GM21619 (cell line): ENCODE results near the gene MIOX.
A peak's percentile ranks its signal among the peaks of the same experiment; 100 is the strongest.

Experiments used
- ATAC-seq: cut with Tn5 transposase; IDR thresholded peaks from one replicate; pipeline ENCODE4 v1.9.1; 2021; ENCODE audit not compliant: unreplicated experiment

The MIOX gene

DNA sequence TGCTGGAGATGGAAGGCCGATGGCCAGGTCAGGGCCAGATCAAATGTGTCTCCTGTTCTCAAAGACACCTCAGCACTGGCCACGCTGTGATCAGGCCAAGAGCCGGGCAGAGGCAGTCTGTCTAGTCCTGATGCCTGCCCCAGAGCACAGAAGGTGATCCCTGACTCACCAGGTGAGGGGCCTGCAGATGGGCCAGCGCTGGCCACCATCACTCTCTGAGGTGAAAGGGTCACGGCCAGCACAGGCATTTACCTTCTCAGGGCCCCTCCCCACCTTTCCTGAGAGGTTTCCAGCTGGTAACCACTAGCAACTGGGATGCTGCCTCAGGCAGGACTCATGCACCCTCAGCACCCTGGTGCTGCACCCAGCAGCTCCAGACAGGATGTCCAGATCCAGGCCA lies 14.7 kb upstream of the MIOX start:
- no peak for ATAC-seq

DNA sequence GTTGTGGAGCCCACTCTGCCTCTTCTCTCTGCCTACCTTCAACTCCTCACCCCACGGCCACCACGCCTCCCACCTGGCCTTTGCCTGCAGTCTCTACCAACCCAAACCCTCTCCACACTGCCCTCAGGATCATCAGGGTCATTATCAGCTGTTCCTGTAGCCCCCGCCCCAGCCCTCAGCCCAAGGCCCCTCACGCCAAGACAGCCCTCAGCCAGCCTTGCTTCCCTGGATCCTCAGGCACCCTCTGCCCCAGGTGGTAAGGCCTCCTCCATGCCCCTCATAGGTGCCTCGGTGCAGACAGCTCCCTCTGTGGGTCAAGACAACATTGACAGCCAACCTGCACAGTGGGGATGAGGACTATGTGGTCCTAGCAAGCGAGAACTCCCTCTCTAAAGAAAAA lies 13.6 kb upstream of the MIOX start:
- no peak for ATAC-seq

DNA sequence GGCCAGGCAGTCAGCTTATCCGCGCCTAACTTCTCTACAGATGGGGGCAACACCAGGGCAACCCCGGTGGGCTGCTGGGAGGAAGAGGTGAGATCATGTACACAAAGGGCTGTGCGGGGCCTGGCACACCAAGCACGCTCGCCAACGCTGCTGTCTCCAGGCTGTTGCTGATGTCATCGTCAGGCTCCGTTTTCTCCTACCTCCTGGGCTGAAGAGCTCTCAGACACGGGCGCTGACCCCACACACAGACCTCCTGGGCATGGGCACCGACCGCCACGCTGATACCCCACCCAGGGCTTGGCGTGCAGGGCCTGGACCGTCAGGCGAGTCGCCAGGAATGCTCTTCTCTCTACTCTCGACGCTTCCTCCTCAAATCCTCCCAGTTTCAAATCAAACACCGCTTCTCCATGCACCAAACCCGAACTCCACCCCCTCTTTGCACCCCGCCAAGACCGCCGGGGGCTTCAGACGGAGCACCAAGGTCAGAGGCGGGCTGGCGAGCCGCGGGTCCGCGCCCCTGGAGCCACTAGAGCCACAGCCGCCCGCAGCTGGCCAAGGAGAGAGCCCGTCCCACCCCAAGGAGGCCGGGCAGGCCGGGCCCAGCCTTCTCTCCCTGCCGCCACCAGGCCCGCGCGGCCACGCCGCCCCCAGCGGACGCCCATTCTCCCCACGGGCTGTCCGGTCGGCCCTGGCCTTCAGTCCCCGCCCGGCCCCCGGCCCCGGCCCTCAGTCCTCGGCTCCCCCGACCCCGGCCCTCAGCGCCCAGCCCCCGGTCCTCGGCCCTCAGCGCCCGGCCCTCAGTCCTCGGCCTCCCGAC lies 12.6 kb upstream of the MIOX start:
- no peak for ATAC-seq

DNA sequence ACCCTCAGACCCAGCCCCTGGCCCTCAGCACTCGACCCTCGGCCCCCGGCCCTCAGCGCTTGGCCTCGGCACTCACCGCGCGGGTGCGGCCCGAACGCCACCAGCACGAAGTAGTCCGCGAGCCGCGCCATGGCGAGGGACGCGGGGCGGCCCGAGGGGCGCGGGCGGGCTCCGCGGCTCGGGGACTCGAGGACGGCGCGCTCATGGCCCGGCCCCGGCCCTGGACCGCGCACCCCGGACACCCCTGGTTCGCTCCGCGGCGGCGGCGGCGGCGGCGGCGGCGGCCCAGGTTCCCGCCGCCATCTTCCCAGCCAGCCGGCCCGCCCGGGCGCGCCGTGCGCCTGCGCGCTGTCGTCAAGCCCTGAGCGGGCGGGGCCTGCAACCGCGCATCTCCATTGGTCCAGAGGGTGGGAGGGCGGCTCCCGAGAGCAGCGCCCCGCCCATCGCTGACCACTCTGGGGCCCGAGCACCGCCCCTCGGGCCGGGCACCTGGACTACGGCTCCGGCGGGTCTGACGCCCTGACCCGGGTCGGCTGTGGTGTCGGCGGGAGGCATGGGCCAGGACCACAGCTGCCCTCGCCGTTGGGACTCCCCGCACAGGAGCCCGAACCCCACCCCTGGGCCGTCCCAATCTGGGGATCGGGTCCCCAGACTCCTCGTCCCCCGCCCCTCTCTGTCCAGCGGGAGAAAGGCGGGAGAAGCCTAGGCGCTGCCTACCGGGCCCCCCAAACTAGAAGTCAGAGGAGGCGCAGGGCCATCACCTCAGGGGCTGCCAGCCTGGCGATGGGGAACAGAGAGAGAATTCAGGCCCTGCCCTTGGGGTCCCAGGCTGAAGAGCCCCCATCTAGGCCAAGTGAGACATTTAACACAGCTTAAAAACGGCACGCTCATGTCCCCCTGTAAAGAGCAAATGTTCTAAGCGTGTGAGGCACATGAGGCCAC lies 11.7 kb upstream of the MIOX start, which contains the start of gene SBF1:
TSS of gene SBF1 (minus strand) at position 326 of the 942 bp plus-strand sequence. CDS start at position 131, 195 bp downstream.
- peak; percentile 63 for ATAC-seq

DNA sequence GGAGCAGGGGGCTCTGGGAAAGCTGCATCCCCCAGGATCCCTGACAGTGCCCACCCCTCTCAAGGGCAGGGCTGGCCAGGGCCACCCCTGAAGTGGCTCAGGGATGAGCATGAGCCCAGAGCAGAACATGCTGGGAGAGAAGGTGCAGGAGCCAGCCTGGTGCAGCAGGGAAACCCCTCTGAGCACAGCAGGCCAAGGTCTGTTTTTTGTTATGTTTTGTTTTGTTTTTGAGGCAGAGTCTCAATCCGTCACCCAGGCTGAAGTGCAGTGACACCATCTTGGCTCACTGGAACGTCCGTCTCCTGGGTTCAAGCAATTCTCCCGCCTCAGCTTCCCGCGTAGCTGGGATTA lies 11.0 kb upstream of the MIOX start:
- no peak for ATAC-seq

DNA sequence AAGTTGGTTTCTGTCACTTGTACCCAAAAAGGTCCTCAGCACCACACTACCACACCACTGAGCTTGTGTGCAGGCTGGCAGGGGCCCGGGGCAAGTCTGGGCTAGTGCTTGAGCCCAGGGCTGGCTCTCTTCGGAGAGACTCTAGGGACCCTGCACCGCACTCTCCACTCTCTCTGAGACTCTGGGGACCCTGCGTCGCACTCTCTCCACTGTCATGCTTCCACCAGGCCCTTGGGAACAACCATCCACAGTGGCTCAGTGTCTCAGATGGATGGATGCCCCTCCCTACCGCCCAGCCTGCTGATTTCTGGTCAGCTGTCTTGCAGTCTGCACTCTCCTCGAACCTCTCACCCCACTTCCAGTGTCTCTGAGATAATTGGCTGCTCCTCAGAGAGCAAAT lies 9.8 kb upstream of the MIOX start:
- no peak for ATAC-seq

DNA sequence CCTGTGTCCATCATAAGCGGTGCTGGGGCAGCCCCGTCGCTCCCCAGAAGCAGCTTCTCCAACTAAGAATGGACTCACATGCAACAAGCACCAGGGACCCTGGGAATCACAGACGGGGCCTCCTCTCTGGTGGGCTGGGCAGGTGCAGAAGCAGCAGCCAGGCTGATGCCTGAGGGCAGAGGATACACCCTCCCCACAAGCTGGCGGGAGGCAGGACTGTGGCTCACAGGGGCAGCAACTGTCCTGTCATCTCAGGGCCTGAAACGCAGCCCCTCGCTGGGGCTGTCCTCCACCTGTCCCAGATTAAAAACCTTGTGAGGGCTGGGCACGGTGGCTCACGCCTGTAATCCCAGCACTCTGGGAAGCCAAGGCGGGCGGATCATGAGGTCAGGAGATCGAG lies 8.7 kb upstream of the MIOX start:
- no peak for ATAC-seq

DNA sequence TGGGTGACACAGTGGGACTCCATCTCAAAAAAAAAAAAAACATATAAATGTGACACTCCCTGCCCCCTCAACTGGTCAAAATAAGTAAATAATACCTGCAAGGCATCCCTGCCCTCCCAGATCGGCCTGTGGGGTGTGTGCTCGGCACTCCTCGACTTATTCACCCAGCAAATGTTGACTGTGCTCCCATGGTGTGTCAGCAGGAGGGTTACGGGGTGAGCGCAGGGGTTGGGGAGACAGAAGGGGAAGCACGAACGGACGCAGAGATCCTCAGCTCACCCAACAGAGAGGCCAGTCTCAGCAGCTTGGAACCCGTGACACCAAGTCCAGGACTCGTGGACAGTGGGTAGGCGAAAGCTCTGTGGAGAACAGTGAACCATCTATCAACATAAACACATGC lies 6.9 kb upstream of the MIOX start:
- no peak for ATAC-seq

DNA sequence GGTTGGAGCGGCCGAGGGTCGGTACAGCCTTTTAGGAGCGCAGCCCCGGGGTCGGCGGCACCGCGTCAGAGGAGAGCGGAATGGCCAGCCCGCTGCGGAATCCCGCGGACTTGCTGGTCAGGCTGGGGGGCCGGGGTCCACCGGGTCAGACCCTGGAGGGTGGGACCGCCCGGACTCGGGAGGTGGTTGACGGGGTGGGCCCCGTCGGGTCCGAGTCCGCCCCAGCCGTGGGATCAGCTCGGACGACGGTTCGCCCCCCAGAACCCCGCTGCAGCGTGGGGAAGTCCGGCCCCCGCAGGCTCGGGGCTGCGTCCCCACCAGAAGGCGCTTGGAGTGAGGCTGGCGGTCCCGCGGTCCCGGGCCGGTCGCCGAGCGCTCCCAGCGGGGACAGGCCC lies 5.6 kb upstream of the MIOX start:
- no peak for ATAC-seq

DNA sequence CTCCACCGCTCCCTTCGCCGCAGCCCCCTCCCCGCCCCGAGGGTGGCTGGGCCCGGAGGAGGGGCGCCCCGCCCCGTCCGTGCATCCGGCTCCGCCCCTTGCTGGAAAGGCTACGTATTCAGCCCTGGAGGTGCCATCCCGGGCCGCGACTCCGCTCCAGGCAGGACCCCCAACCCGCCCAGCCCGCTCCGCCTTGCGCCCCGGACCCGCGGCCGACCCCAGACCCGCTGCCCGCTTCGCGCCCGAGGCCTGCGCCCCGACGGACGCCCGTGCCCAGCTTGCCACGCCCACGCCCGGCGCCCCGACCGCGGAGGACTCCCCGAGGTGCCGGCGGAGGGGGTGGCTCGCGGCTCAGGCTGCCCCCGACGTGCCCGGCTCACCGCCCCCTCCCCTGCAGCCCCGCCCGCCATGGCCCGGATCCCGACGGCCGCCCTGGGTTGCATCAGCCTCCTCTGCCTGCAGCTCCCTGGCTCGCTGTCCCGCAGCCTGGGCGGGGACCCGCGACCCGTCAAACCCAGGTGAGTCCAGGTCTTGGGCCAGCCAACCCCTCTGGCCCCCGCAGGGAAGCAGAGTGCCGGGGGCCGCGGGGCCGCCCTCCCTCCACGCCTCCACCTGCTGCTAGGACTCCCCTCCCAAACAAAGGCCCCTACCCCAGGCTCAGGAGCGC lies 5.1 kb upstream of the MIOX start, which contains the start of gene ADM2:
TSS of gene ADM2 (plus strand) at position 104 of the 667 bp plus-strand sequence. CDS start at position 409, 305 bp downstream.
- ATAC-seq, result no peak

DNA sequence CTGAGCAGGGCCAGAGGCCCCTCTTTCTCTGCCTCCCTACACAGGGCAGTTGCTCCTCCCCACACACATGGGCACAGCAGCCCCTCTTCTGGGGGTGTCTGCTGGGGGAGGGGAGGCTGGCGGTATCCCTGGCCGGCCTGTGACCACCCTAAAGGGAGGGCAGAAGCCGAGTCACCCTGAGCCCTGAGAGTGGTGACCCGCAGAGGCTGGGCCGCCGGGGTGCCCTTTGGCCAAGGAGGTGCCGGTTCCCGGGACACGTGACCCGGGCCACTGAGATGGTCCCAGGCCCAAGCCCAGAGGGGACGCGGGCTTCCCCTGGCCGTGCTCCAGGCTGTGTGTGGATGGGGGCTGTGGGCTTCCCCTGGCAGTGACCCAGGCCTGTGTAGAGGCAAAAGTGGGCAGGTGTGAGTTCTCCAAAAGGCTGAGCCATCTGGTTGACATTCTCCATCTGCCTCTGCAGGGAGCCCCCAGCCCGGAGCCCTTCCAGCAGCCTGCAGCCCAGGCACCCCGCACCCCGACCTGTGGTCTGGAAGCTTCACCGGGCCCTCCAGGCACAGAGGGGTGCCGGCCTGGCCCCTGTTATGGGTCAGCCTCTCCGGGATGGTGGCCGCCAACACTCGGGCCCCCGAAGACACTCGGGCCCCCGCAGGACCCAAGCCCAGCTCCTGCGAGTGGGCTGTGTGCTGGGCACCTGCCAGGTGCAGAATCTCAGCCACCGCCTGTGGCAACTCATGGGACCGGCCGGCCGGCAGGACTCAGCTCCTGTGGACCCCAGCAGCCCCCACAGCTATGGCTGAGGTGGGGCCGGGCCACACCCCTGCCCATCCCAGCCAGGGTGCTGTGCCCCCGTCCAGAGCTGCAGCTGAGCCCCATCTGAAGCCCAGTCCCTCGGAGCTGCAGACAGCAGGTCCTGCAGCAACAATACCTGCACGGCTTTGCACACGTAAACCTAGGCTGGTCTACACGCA lies 4.3 kb upstream of the MIOX start:
- no peak for ATAC-seq

DNA sequence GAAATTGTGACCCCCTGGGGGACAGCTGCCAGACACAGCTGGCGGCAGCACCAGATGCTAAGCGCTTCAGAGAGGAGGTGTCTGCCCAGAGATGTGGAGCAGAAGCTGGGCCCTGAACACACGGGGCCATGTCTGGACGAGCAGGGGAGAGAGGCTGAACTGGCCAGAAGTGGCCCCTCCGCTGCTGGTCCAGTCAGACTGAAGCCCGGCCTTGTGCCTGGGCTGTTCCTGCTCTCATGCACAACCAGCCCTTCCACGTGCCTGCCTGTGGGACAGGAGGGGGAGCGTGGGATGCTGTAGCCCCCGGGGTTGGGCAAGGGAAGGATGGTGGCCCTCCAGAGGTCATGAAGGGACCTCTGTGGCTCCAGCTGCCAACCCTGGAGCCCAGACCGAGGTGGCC lies 3.6 kb upstream of the MIOX start:
- ATAC-seq, result no peak

DNA sequence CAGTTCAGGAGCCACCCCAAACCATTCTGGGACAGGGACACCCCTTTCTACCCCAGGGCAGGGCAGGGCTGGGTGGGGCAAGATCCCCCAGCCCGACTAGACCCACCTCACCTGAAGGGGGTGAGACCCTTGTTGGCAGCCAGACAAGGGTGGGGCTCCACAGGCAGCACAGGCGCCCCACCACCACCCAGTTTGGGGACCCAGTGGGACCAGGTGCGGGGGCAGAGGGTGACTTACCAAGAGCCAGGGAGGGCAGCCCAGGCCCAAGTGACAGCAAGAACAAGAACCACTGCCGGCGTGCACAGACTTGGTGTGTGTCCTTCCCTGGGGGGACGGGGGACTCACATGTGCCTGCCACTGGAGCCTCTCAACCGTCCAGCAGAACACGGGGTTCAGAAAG lies 3.1 kb upstream of the MIOX start:
- ATAC-seq, result no peak

DNA sequence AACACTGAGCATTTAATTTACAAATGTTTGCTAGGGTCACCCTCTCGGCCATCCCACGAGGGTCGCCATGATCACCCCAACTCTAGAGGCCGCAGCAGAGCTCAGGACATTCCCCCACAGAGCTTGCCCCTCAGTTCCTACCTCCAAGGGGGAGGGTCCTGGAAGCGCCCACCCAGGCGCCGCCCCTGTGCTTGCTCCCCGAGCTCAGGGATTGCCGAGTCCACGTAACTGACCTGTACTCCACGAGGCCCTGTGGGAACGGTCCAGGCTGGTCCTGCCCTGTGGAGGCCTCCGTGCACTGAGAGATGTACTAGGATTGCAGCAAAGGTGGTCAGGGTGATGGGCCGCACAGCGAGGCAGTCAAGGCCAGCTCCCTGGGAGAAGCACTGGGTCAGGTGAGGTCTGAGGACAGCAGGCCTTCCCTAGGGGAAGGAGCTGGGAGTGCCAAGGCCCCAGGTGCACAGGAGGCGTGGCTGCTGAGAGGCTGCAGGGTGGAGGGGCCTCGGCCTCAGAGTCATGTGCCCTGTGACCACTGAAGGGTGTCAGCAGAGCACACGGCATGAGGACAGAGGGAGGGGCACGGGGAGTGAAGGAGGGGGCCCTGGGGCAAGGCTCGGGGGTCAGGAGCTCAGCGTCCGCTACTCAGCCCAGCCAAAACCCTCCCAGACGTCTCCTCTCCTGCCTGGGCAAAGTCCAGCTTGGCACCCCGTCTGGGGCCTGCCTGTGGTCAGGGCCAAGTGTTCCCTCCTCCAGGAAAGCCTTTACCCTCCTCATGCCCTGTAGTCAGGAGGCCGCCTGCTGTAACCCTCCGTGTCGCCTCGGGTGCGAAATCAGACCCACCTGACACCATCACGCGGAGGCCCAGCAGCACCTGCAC lies 2.4 kb upstream of the MIOX start:
- ATAC-seq, result no peak

DNA sequence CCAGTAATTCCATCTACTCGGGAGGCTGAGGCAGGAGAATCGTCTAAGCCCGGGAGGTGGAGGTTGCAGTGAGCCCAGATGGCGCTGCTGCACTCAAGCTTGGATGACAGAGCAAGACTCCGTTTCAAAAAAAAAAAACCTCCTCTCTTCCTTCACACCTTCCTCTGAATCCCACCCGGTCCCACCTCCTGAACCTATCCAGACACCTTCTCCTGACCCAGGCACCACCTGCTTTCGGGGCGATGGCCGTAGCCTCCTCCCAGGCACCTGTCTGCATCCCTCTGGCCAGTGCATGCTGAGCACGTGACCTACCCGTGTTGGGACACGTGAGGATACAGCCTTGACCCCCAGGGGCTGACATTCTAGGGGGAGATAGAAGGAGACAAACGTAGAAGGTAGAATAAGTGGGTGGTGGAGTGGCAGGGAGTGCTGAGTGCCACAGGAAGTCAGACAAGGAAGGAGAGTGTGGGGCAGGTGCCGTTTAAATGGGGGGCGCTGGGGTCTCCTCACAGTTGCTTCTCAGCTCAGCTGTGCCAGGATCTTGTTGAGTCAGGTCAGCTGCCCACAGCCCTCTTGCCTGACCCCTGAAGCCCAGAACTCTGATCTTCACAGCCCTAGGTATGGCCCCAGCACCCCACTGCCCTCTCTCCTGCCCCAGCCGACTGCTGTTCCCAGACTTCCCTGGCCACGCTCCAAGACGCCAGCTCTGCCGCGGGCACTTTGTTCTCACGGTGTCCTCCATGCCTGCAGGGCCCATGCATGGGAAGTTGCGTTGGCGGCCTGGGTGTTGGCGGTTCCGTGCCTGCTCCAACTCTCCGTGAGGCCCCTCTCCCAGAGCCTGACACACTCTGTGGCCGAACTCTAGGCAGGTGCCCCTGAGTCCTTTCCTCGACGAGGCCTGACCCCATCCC lies 1.2 kb upstream of the MIOX start:
- ATAC-seq, result no peak

DNA sequence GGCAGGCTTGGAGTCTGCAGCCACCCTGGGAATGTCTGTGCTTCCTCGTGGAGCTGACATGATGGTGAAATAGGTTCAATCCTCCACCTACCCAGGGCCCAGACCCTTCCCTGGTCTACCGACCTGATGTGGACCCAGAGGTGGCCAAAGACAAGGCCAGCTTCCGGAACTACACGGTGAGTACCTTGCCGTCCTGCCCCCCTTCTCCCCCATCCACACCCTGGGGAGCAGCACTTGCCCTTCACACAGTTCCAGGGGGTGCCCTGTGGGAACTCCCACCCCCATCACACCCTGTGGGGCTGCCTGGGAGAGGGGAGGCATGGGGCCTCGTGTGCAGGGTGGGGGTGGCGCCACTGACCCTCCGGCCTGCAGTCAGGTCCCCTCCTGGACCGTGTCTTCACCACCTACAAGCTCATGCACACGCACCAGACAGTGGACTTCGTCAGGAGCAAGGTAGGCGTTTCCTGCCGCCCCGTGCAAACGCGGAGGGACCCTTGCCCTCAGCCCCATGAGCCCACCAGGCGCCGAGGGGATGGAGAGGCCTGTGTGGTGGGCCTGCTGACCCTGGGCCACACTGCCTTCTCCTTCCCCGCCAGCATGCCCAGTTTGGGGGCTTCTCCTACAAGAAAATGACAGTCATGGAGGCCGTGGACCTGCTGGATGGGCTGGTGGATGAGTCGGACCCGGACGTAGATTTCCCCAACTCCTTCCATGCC lies 789 bp downstream of the MIOX start:
- ATAC-seq, result no peak

DNA sequence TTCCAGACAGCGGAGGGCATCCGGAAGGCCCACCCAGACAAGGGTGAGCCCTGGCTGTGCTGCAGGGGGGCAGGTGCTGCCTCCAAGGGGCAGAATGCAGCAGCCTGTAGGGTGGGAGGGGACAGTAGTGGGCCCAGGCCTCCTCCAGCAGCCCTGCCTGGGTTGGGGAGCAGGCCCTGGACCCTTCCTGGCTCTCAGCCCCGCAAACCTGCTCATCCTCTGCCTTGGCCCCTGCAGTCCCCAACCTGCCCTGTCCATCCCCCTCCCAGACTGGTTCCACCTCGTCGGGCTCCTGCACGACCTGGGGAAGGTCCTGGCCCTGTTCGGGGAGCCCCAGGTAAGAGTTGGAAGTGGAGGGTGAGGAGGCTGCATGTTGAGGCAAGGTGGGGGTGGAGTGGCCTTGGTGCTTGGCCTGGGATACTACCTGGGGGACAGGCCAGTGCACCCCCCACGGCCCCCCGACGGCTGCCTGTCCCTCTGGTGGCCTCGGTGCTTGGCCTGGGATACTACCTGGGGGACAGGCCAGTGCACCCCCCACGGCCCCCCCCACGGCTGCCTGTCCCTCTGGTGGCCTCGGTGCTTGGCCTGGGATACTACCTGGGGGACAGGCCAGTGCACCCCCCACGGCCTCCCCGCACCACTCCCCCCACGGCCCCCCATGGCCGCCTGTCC lies 1.5 kb downstream of the MIOX start:
- ATAC-seq, result no peak
